GM12873 (cell line): Measurements from ENCODE around the gene SYT17.

Source experiments
- CTCF ChIP-seq: IDR thresholded peaks from 2 replicates; pipeline ENCODE4 v1.5.1; 2012; ENCODE audit warnings: low read depth, mild to moderate bottlenecking, moderate library complexity, low read length, control low read depth; ENCODE audit not compliant: insufficient read depth; ENCODE audit errors: missing control alignments

Gene SYT17

GRCh38 chr16:19269098-19269497, 101.1 kb downstream of the SYT17 start:
- TF ChIP-seq CTCF, result no peak

- no peak for TF ChIP-seq CTCF
Measured at GRCh38 chr16:19274165-19274797, 106.2 kb downstream of the SYT17 start.

GRCh38 chr16:19278403-19278802, 110.4 kb downstream of the SYT17 start:
- TF ChIP-seq CTCF, result no peak

GRCh38 chr16:19281246-19281645, 113.2 kb downstream of the SYT17 start:
- no peak for TF ChIP-seq CTCF

GRCh38 chr16:19282101-19282500, 114.1 kb downstream of the SYT17 start:
- no peak for TF ChIP-seq CTCF

GRCh38 chr16:19283637-19284036, 115.6 kb downstream of the SYT17 start:
- TF ChIP-seq CTCF, result no peak

GRCh38 chr16:19284207-19284606, 116.2 kb downstream of the SYT17 start:
- TF ChIP-seq CTCF, result no peak
